Measurements from ENCODE around the gene ANKFN1. TPM values are rescaled to one million over a fixed set of nuclear protein-coding genes. Genes with fewer than 3 reads are reported as not detected.

The ANKFN1 gene
- total RNA-seq, 1 donor from 2014 or later: not detected

- no peaks in the 10 kb centered on the region for H3K36me3 ChIP-seq (ENCODE audit: insufficient read depth, low read length)
- H3K4me3 ChIP-seq (ENCODE audit: insufficient read depth, low read depth, low read length): no peak overlapping the region
- no peaks in the 10 kb centered on the region for H3K27me3 ChIP-seq (ENCODE audit: insufficient read depth, low read length)
- H2AFZ ChIP-seq (ENCODE audit: low read depth, low read length): no peak overlapping the region
- H3K9ac ChIP-seq (ENCODE audit: low read length): no peak overlapping the region
- H3K27ac ChIP-seq (ENCODE audit: low read depth, low read length): no peak overlapping the region
- TF ChIP-seq CTCF (IDR thresholded peaks at IDR 0.05; ENCODE audit: insufficient read depth, low read depth, low read length) (no peak), EZH2 (IDR thresholded peaks at IDR 0.05; ENCODE audit: insufficient read depth, low read length) (no peak)
- Mint-ChIP-seq H3K36me3 (ENCODE audit: low read depth, unreplicated experiment) (no peaks in the 10 kb centered on the region), H3K4me1 (ENCODE audit: low read depth, unreplicated experiment) (peaks cover 20% of the 10 kb centered on the region), H3K4me3 (ENCODE audit: unreplicated experiment) (no peak overlapping the region), H3K9me3 (ENCODE audit: unreplicated experiment) (no peaks in the 10 kb centered on the region), H3K27me3 (ENCODE audit: low read depth, unreplicated experiment) (no peaks in the 10 kb centered on the region), H3K27ac (ENCODE audit: unreplicated experiment) (no peak overlapping the region)
- DNase-seq (ENCODE audit: low read depth) (no peak), FAIRE-seq (no peak)
- H3K9me3 ChIP-seq (ENCODE audit: insufficient read depth, low read depth, low read length): no peaks in the 10 kb centered on the region
- no peak overlapping the region for H3K4me2 ChIP-seq (ENCODE audit: low read length)
- no peaks in the 10 kb centered on the region for H3K79me2 ChIP-seq (ENCODE audit: insufficient read depth, low read length)
- no peaks in the 10 kb centered on the region for H4K20me1 ChIP-seq (ENCODE audit: insufficient read depth, low read length)
- H3K4me1 ChIP-seq (ENCODE audit: insufficient read depth, low read length): no peaks in the 10 kb centered on the region
These were observed 19.8 kb downstream of the ANKFN1 start for GRCh38 chr17:56173026-56173425.

- Histone ChIP-seq H3K4me2 (ENCODE audit: low read length) (peak overlapping the region; percentile 9), H2AFZ (ENCODE audit: low read depth, low read length) (no peak overlapping the region), H3K4me1 (ENCODE audit: insufficient read depth, low read length) (no peaks in the 10 kb centered on the region), H3K4me3 (ENCODE audit: insufficient read depth, low read depth, low read length) (no peak overlapping the region), H3K79me2 (ENCODE audit: insufficient read depth, low read length) (no peaks in the 10 kb centered on the region), H3K9ac (ENCODE audit: low read length) (no peak overlapping the region), H3K27ac (ENCODE audit: low read depth, low read length) (no peak overlapping the region), H3K9me3 (ENCODE audit: insufficient read depth, low read depth, low read length) (no peaks in the 10 kb centered on the region), H3K36me3 (ENCODE audit: insufficient read depth, low read length) (no peaks in the 10 kb centered on the region), H3K27me3 (ENCODE audit: insufficient read depth, low read length) (no peaks in the 10 kb centered on the region), H4K20me1 (ENCODE audit: insufficient read depth, low read length) (no peaks in the 10 kb centered on the region)
- Mint-ChIP-seq H3K27me3 (ENCODE audit: low read depth, unreplicated experiment) (no peaks in the 10 kb centered on the region), H3K36me3 (ENCODE audit: low read depth, unreplicated experiment) (no peaks in the 10 kb centered on the region), H3K27ac (ENCODE audit: unreplicated experiment) (no peak overlapping the region), H3K4me3 (ENCODE audit: unreplicated experiment) (no peak overlapping the region), H3K9me3 (ENCODE audit: unreplicated experiment) (no peaks in the 10 kb centered on the region), H3K4me1 (ENCODE audit: low read depth, unreplicated experiment) (peaks cover 20% of the 10 kb centered on the region)
- DNase-seq (ENCODE audit: low read depth) (no peak), FAIRE-seq (no peak)
- no peak for TF ChIP-seq EZH2 (IDR thresholded peaks at IDR 0.05; ENCODE audit: insufficient read depth, low read length)
These were observed 20.9 kb downstream of the ANKFN1 start for GRCh38 chr17:56173958-56174835.

GRCh38 chr17:56175299-56175955, 22.2 kb downstream of the ANKFN1 start:
- Histone ChIP-seq H3K9ac (ENCODE audit: low read length) (no peak overlapping the region), H3K27me3 (ENCODE audit: insufficient read depth, low read length) (no peaks in the 10 kb centered on the region), H2AFZ (ENCODE audit: low read depth, low read length) (no peak overlapping the region), H3K79me2 (ENCODE audit: insufficient read depth, low read length) (no peaks in the 10 kb centered on the region), H3K9me3 (ENCODE audit: insufficient read depth, low read depth, low read length) (no peaks in the 10 kb centered on the region), H4K20me1 (ENCODE audit: insufficient read depth, low read length) (no peaks in the 10 kb centered on the region), H3K4me2 (ENCODE audit: low read length) (no peak overlapping the region), H3K27ac (ENCODE audit: low read depth, low read length) (no peak overlapping the region), H3K4me3 (ENCODE audit: insufficient read depth, low read depth, low read length) (no peak overlapping the region), H3K4me1 (ENCODE audit: insufficient read depth, low read length) (no peaks in the 10 kb centered on the region), H3K36me3 (ENCODE audit: insufficient read depth, low read length) (no peaks in the 10 kb centered on the region)
- no peak overlapping the region for H3K27ac Mint-ChIP-seq (ENCODE audit: unreplicated experiment)
- DNase-seq (ENCODE audit: low read depth): no peak
- no peaks in the 10 kb centered on the region for H3K27me3 Mint-ChIP-seq (ENCODE audit: low read depth, unreplicated experiment)
- H3K36me3 Mint-ChIP-seq (ENCODE audit: low read depth, unreplicated experiment): no peaks in the 10 kb centered on the region
- TF ChIP-seq EZH2 (IDR thresholded peaks at IDR 0.05; ENCODE audit: insufficient read depth, low read length): no peak
- FAIRE-seq: no peak
- peaks cover 20% of the 10 kb centered on the region for H3K4me1 Mint-ChIP-seq (ENCODE audit: low read depth, unreplicated experiment)
- no peak overlapping the region for H3K4me3 Mint-ChIP-seq (ENCODE audit: unreplicated experiment)
- H3K9me3 Mint-ChIP-seq (ENCODE audit: unreplicated experiment): no peaks in the 10 kb centered on the region
